Pons (tissue), 1 donor: ENCODE data around the gene UBB.

Experiments used
- DNase-seq: peaks from one replicate; pipeline ENCODE4 v3.0.0-alpha.2; 2016; ENCODE audit warnings: low spot score

Gene UBB

GRCh38 chr17:16418685-16419068 lies 37.8 kb downstream of the UBB start:
- no peak for DNase-seq

- no peak for DNase-seq
These were observed 38.4 kb downstream of the UBB start for GRCh38 chr17:16419074-16419928.

DNA sequence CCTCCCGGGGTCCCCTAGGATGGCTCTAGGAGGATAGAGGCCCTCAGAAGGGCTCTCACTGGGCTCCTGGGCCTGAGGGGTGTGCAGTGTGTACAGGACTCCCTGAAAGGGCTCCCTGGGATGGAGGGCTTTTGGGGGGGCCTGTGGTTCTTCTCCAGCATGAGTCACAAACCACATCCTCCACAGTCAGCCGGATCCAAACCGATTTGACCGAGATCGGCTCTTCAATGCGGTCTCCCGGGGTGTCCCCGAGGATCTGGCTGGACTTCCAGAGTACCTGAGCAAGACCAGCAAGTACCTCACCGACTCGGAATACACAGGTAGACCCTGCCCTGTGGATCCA lies 39.0 kb downstream of the UBB start:
- DNase-seq: no peak

- DNase-seq: no peak
These were observed 41.5 kb downstream of the UBB start for GRCh38 chr17:16422416-16422815.

- DNase-seq: no peak
These were observed 42.5 kb downstream of the UBB start for GRCh38 chr17:16423226-16423872.

DNA sequence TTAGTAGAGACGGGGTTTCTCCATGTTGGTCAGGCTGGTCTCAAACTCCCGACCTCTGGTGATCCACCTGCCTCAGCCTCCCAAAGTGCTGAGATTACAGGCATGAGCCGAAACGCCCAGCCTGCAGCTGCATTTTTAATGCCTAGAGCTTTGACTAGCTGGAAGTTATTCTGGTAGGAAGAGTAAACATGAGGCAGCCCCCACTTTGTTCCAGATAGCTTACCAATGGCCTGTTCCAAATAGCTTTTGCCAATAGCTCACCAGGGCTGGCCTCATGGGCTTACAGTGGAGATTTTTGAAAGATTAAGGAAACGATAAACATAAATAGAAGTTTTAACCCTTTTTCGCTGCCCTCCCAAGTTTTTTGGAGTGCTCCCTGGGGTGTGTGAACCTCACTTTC lies 44.3 kb downstream of the UBB start:
- DNase-seq: no peak

- DNase-seq: no peak
These were observed 45.1 kb downstream of the UBB start for GRCh38 chr17:16425698-16426659.

- DNase-seq: no peak
These were observed 46.1 kb downstream of the UBB start for GRCh38 chr17:16427020-16427419.

DNA sequence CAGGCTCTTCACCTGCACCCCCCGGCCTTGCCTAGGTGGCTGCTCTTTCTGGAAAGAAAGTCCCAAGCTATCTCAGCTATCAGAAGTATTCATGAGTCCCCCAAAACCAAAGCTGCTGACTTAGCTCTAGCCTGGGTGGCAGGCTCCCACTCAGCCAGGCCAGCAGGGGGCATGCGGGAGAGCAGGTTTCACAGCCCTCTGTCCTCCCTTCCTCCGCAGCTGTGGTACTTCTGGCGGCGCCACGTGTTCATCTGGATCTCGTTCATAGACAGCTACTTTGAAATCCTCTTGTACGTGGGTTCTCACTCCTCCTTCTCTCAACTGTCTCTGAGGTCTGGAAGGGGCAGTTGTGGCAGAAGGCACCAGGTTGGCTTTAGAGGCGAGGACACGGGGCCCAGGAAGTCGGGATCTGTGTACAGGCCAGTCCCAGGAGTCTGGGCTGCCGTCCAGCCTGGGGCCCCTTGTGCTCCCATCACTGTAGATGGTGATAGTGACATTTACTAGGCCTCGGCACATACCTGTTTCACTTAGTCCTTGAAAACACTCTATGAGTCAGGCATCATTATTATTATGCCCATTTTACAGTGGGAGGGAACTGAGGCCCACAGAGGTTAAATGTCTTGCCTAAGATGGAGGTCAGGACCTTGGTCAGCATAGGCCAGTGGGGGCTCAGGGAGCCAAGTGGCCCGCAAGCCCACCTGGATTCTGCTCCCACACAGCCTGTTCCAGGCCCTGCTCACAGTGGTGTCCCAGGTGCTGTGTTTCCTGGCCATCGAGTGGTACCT lies 47.4 kb downstream of the UBB start:
- peak; percentile 49 for DNase-seq

DNA sequence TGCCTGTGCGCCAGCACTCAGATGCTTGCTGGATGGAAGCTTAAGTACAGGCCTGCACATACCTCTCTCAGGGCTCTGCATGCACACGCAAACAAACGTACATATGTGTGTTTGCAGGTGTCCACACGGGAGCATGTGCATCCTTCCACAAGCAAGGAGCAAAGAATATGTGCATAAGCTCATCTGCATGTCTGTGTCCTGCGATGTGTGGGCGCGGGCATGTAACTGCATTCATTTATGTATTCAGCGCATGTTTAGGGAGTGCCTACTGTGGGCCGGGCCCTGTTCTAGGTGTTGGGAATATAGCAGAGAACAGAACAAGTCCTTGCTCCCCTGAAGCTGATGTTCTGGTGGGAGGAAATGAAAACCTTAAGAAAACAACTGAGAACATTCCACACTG lies 48.2 kb downstream of the UBB start:
- no peak for DNase-seq

DNA sequence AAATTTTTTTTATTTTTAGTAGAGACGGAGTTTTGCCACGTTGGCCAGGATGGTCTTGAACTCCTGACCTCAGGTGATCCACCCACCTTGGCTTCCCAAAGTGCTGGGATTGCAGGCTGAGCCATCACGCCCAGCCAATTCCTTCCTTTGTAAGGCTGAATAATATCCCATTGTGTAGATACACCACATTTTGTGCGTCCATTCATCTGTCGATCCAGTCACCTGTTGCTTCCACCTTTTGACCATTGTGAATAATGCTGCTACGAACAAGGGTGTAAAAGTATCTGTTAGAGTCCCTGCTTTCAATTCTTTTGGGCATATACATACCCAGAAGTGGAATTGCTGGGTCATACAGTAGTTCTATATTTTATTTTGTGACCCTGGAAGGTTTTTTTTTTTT lies 49.8 kb downstream of the UBB start:
- no peak for DNase-seq

- no peak for DNase-seq
These were observed 51.1 kb downstream of the UBB start for GRCh38 chr17:16432017-16432416.
